HG03442 (cell line): Measurements from ENCODE around the gene NRG2.

ENCODE experiments used
- ATAC-seq: cut with Tn5 transposase; IDR thresholded peaks from one replicate; pipeline ENCODE4 v1.9.1; 2021; ENCODE audit warnings: mild to moderate bottlenecking, moderate library complexity; ENCODE audit not compliant: unreplicated experiment

Gene NRG2

DNA sequence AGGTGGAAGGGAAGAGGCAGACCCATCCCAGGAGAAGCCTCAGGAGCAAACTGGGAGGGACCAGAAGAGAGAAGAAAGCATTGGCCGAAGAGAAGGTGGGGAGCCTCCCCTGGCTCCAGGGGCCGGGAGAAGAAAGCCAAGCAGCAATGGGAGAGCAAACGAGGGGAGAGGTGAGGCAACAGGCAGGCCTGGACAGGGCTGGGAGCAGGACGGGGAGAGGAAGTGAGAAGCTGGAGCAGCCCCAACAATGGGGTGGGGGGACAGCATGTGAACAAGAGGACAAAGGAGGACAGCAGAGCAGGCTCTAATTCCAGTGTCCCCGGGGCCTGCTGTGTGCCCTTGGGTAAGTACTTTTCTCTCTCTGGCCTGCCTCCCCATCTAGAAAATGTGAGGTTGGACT is 132.2 kb downstream of the NRG2 start:
- no peak for ATAC-seq

DNA sequence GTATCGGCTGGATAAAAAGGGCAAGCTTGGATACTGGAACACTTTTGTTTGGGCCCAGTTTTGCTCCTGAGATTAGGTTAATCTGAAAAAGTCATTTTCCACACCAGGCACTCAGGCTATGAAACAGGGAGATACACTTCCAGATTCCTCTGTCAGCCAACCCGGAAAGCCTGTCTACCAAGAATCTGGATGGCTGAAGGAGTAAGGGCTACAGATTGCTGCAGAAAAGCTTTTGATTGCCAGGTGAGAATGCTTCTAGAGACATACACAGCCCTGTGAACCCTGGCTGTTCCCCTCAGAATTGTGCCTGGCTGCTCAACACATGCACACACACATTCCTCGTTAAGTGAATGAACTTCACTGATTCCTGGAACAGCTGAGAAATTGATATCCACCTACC is 133.1 kb downstream of the NRG2 start:
- ATAC-seq, result no peak

DNA sequence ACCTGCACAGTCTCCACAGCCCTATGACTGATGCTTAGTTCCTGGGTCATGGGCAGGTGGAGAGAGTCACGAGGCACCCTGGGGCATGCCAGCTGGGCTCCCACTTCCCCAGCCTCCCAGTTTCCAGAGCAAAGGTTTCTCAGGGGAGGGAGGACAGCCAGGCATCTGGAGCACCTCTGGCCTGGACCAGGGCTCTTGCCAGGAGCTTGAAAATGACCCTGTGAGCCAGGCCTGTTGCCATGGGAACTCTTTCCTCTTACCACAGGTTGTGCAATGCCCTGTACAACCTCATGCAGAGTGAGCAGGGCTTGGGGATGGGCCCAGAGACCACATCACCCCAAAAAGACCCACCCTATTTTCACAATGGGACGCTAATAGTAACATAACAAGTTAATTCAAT is 134.3 kb downstream of the NRG2 start:
- ATAC-seq, result no peak

GRCh38 chr5:139906661-139907060 is 136.4 kb downstream of the NRG2 start:
- no peak for ATAC-seq

- ATAC-seq, result no peak
These were observed 138.1 kb downstream of the NRG2 start for GRCh38 chr5:139904816-139905661.

GRCh38 chr5:139904566-139904815 is 138.6 kb downstream of the NRG2 start:
- no peak for ATAC-seq

GRCh38 chr5:139903795-139904565 is 139.1 kb downstream of the NRG2 start:
- ATAC-seq, result no peak

- ATAC-seq, result no peak
These were observed 139.7 kb downstream of the NRG2 start for GRCh38 chr5:139903450-139903794.

DNA sequence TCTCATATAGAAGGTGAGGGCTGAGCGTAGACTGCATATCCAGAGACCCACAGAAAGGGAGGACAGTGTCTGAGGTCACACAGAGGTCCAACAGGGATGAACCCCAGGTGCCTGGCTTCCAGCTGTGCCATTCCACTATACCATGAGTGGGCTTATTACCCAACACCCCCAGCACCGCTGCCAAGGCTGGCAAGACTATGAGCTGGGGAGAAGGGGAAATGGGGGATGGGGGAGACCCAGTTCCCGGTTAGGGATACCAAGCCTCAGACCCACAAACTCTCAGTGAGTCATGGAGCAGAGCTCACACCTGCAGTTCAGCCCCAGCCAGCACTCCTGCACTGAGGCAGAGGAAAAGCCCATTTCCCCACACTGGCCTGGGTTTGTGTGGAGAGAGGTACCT is 141.1 kb downstream of the NRG2 start:
- no peak for ATAC-seq

DNA sequence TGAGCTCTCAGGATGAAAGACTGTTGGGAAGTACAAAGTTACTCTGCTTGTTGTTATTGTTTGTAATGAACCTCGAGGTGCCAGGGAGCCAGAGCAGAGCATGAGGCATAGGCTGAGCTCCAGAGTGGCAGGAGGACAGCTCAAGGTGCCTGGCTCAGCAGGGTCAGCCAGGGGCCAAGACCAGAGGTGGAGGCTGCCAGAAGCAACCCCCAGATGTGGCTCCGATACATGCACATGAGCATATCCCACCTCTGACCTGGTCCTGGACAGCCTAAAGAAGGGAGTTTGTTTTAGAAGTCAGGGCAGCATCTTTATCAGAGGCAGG is 141.9 kb downstream of the NRG2 start:
- no peak for ATAC-seq

- no peak for ATAC-seq
These were observed 142.4 kb downstream of the NRG2 start for GRCh38 chr5:139900546-139901250.

DNA sequence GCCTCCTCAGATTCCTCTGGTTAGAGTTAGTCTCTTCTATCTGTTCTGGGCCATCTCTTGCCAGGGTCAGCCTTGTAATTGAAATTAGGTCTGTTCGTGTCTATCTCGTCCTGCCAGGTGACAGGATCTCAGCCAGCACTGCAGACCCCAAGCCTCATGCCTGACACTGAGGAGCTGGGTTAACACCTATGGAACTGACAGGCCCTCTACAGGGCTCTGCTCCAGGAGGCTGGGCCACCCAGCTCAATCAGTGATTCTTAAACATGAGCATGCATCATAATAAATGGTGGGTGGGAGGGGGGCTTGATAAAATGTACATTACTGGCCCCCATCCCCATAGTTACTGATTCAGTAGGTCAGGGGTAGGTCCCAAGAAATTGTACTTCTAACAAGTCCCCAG is 144.1 kb downstream of the NRG2 start:
- ATAC-seq, result no peak

DNA sequence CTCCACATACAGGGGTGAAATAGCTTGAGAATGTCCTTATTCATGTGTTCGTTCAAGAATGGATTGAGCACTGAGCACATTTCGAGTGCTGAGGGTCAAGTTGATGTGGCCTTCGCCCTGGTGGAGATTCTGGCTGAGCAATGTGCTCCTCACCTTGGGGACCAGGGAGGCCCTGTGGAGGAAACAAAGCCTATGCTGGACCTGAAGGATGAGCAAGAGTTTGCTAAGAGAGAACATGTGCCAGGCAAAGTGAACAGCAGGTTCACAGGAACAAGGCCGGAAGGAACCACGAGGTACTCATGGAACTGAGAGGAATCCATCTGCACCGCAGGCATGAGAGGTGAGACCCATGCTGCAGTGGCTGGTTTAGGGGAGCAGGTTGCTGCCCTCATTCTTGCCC is 145.1 kb downstream of the NRG2 start:
- no peak for ATAC-seq

- no peak for ATAC-seq
These were observed 145.8 kb downstream of the NRG2 start for GRCh38 chr5:139897342-139897741.

DNA sequence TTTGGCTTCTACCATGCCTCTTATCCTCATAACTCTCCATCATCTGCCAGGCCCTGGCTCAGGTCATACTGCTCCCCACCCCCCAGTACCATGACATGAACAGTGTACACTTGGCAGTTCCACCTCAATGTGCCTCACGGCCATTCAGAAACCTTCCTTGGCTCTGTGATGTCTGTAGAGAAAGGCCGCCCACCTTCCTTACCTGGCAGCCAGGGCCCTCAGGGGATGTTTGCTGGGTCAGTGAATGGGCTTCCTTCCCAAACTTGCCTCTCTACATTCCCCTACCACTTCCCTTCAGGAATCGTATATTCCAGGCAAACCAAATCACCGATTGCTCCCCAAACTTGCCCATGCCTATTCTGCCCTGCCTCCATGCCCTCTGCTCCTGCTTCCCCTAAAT is 146.4 kb downstream of the NRG2 start:
- ATAC-seq, result no peak

DNA sequence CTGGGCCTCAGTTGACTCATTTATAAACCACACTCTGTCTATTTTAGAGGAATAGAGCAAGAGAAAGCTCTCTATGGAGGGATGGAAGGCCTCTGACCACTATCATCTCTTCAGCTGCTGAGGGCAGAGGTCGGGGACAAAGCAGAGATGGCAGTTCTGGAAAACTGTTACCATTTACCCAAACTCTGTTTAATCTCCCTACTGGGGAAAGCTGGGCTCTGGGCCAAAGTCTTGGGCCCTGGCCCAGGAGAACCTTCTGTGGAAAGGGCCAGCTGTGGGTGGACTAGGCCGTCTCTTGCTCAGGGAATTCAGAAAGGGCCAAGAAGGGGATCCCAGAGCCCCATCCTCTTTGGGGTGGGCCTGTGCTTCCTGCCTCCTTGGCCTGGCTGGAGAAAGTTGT is 147.5 kb downstream of the NRG2 start:
- no peak for ATAC-seq

GRCh38 chr5:139895046-139895445 is 148.1 kb downstream of the NRG2 start:
- ATAC-seq, result no peak

- ATAC-seq, result no peak
These were observed 149.2 kb downstream of the NRG2 start for GRCh38 chr5:139893873-139894272.

DNA sequence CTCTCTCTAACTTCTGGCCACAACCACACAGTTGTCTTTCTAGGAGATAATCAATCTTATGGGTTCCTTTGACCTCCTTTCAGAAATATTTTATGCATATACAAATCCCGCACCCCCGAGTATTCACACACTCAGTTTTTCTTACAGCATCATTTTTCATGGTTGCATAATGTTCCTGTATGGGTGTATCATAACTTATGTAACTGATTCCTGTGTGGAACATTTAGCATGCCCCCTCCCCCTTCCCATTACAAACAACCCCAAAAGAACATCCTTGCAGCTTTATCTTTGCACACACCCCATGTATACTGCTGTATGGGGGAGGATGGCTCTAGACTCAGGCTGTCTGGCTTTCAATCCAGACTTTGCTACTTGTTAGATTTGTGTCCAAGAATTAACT is 153.7 kb downstream of the NRG2 start:
- no peak for ATAC-seq

DNA sequence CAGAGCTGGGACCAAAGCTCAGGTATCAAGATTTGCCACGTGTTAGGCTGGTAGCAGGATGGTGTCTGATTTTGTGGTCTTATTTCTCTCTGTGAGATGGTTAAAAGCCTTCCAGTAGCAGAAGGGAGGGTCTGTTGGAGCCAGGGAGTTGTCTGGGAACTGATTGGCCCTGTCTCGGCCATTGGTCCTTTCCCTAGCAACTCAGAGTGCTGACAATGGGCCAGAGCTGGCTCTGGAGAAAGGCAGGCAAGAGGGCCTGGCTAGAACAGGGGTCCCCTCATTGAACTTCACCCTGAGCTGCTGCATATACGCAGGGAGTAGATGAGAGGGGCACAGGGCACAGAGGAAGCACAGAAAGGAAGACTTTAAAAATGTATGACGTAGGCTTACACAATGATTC is 154.7 kb downstream of the NRG2 start:
- ATAC-seq, result no peak

- no peak for ATAC-seq
These were observed 156.9 kb downstream of the NRG2 start for GRCh38 chr5:139886213-139886612.

GRCh38 chr5:139885857-139886208 is 157.3 kb downstream of the NRG2 start:
- ATAC-seq, result no peak
